Erythroblast (primary cell): ENCODE data around the gene RYR2.

Experiments used
- GATA1 ChIP-seq: IDR thresholded peaks from 2 replicates; pipeline ENCODE4 v1.6.1; 2011; ENCODE audit warnings: low read depth, mild to moderate bottlenecking, control low read depth, low read length, moderate library complexity
- POLR2A ChIP-seq: IDR thresholded peaks from 2 replicates; pipeline ENCODE4 v1.6.1; 2011; ENCODE audit warnings: mild to moderate bottlenecking, low read length

GRCh38 chr1:237031480-237031879 is 10.5 kb upstream of the RYR2 start:
- no peak for TF ChIP-seq POLR2A
- no peak for TF ChIP-seq GATA1
